ENCODE data around the gene AHCYL2. TPM values are rescaled to one million over a fixed set of nuclear protein-coding genes. Genes with fewer than 3 reads are reported as not detected.
"Not testable (repeated sequence)": the region's sequence is repeated elsewhere in the genome, so short reads cannot be mapped to it uniquely, and the experiment has no call there.

The AHCYL2 gene
- total and polyA plus RNA-seq, 2 donors, result 9.0 to 20.3 TPM

DNA sequence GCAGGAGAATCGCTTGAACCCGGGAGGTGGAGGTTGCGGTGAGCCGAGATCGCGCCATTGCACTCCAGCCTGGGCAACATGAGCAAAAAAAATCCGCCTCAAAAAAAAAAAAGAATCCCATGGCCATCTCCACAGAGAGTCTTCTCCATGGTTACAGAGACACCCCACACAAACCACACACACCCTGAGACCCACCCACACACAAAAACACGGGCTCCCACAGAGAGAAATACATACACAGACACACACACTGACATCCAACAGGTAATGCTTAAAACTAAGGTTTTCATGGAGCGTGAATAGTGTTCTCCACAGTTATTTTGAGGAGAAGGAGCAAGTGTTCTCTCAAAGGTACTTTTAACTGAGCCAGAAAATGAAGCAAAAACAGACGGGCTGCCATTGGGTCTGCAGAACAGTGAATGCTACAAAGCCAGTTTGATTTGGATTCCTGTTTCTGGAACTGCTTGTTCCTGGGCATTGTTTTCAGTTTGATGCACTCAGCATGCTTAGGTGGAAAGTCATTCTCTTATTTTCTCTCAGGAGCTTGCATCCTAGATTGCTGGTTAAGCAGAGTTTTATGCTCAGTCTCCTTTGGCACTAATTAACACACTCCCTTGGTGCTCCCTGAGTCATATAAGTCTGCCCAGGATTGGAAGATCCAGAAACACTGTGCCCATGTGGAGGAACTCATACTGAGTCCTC is 15.4 kb downstream of the AHCYL2 start:
- Histone ChIP-seq H3K4me3 (ENCODE audit: low read depth, low read length) (no peak overlapping the region), H3K36me3 (ENCODE audit: insufficient read depth) (no peaks in the 10 kb centered on the region), H3K27ac (ENCODE audit: low read depth) (no peak overlapping the region), H3K4me1 (ENCODE audit: insufficient read depth) (peaks cover 2% of the 10 kb centered on the region)
- no peak for DNase-seq (ENCODE audit: extremely low spot score)
- WGBS, result 91% methylated on average over 10 of the region's 10 CpGs

DNA sequence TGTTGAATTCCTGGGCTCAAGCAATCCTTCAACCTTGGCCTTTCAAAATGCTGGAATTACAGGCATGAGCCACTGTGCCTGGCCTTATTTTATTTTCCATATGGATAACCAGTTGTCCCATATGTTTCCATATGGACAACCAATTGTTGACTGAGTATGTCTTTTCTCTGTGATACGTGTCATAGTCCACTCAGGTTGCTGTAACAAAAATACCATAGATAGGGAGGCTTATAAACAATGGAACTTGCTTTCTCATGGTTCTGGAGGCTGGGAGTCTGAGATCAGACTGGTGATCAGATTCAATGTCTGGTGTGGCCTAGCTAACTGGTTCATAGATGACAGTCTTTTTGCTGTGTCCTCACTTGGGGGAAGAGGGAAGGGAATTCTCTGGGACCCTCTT is 19.4 kb downstream of the AHCYL2 start:
- DNase-seq (ENCODE audit: extremely low spot score), result no peak
- 98% methylated on average over 1 of the region's 1 CpG for WGBS
- Histone ChIP-seq H3K36me3 (ENCODE audit: insufficient read depth) (peaks cover 2% of the 10 kb centered on the region), H3K4me1 (ENCODE audit: insufficient read depth) (no peaks in the 10 kb centered on the region), H3K27ac (ENCODE audit: low read depth) (no peak overlapping the region), H3K4me3 (ENCODE audit: low read depth, low read length) (no peak overlapping the region)

DNA sequence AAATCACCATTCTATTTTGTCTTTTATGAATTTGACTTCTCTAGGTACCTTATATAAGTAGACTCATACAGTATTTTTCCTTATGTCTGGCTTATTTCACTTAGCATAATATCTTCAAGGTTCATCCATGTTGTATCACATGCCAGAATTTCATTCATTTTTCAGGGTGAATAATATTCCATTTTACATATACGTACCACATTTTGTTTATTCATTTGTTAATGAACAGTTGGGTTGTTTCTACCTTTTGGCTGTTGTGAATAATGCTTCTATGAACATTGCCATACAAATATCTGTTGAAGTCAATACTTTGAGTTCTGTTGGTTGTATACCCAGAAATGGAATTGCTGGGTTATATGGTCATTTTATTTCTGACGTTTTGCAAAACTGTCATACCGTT is 20.7 kb downstream of the AHCYL2 start:
- no peaks in the 10 kb centered on the region for H3K4me1 ChIP-seq (ENCODE audit: insufficient read depth)
- H3K4me3 ChIP-seq (ENCODE audit: low read depth, low read length), result no peak overlapping the region
- WGBS, result 79% methylated on average over 3 of the region's 3 CpGs
- no peak for DNase-seq (ENCODE audit: extremely low spot score)
- peaks cover 2% of the 10 kb centered on the region for H3K36me3 ChIP-seq (ENCODE audit: insufficient read depth)
- no peak overlapping the region for H3K27ac ChIP-seq (ENCODE audit: low read depth)

DNA sequence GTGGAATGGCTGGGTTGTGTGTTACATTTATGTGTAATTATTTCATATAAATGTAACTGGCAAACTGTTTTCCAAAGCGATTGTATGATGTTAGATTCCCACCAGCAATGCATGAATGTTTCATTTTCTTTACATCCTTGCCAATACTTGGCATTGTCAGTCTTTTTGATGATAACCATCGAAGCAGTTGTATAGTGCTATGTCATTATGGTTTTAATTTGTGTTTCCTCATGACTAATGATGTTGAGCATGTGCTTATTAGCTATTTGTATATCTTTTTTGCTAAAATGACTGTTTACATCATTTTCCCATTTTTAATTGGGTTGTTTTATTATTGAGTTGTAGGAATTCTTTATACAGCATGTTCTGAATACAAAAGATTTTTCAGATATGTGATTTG is 22.3 kb downstream of the AHCYL2 start:
- no peak overlapping the region for H3K27ac ChIP-seq (ENCODE audit: low read depth)
- no peak for DNase-seq (ENCODE audit: extremely low spot score)
- H3K4me1 ChIP-seq (ENCODE audit: insufficient read depth), result no peaks in the 10 kb centered on the region
- peaks cover 2% of the 10 kb centered on the region for H3K36me3 ChIP-seq (ENCODE audit: insufficient read depth)
- 85% methylated on average over 2 of the region's 2 CpGs for WGBS
- no peak overlapping the region for H3K4me3 ChIP-seq (ENCODE audit: low read depth, low read length)

DNA sequence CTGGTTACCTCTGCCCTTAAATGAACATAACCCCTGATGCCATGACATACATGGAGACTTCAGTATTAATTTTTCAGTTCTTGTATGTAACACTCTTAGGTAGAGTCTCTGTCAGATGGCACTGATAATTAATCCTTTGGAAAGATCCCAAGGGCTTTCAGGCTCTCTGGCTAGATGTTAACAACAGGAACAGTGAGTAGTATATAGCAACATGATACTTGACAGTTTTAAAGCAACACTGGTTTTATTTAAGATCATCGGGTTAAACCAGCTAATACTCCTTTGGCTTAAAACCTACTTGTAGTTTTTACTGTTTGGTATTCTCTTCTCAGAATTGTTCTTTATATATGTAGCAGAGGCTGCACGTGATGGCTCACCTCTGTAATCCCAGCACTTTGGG is 27.3 kb downstream of the AHCYL2 start:
- WGBS, result 27% methylated on average over 2 of the region's 2 CpGs

DNA sequence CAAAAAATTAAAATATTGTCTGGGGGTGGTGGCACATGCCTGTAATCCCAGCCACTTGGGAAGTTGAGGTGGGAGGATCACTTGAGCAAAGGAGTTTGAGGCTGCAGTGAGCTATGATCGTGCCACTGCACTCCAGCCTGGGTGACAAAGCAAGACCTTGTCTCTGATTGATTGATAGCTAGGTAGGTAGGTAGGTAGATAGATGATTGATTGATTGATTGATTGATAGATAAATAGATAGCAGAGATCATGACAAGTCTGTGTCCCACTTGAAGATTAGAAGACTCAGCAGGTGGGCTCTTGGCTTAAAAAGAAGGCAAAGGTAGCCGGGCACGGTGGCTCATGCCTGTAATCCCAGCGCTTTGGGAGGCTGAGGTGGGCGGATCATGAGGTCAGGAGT is 27.8 kb downstream of the AHCYL2 start:
- 93% methylated on average over 5 of the region's 5 CpGs for WGBS
- not testable (repeated sequence) for DNase-seq (ENCODE audit: extremely low spot score); H3K27ac ChIP-seq (ENCODE audit: low read depth); H3K4me1 ChIP-seq (ENCODE audit: insufficient read depth); H3K36me3 ChIP-seq (ENCODE audit: insufficient read depth); H3K4me3 ChIP-seq (ENCODE audit: low read depth, low read length)

More for the DNA sequence above, 27.3 kb downstream of the AHCYL2 start:
- Histone ChIP-seq H3K27ac (ENCODE audit: low read depth) (no peak overlapping the region), H3K36me3 (ENCODE audit: insufficient read depth) (peaks cover 2% of the 10 kb centered on the region), H3K4me3 (ENCODE audit: low read depth, low read length) (no peak overlapping the region), H3K4me1 (ENCODE audit: insufficient read depth) (no peaks in the 10 kb centered on the region)
- DNase-seq (ENCODE audit: extremely low spot score), result no peak

DNA sequence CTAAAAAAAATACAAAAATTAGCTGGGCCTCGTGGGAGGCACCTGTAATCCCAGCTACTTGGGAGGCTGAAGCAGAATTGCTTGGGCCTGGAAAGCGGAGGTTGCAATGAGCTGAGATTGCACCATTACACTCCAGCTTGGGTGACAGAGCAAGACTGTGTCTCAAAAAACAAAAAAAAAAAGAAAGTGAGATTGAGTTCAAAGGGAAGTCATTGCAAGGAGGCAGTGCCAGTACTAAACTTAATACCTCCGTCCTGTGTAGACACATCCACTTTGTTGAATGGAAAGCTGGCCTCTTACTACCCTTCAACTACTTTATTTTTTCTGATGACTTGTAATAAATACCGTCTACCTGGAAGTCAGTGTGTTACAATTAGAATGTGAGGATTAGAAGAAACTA is 31.0 kb downstream of the AHCYL2 start:
- WGBS, result 94% methylated on average over 4 of the region's 4 CpGs
- H3K36me3 ChIP-seq (ENCODE audit: insufficient read depth), result no peaks in the 10 kb centered on the region
- H3K4me3 ChIP-seq (ENCODE audit: low read depth, low read length), result no peak overlapping the region
- no peak for DNase-seq (ENCODE audit: extremely low spot score)
- H3K27ac ChIP-seq (ENCODE audit: low read depth), result no peak overlapping the region
- no peaks in the 10 kb centered on the region for H3K4me1 ChIP-seq (ENCODE audit: insufficient read depth)

DNA sequence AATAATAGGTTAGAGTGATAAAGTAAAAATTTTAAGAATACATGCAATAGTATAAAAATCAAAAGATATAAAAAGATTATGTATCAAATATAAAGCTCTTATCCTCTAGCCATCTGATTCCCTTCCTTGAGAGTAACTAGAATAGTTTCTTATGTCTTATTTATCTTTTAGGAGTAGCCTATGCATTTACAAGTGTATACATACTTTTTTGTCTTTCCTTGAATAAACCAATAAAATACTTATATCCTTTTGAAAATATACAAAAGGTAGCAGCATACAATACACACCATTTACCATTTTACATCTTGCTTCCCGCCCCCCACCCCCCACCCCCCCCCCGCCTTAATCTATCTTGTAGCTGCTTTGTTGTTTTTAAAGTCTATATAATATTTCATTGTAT is 31.4 kb downstream of the AHCYL2 start:
- no peak for DNase-seq (ENCODE audit: extremely low spot score)
- WGBS, result 92% methylated on average over 2 of the region's 2 CpGs
- no peak overlapping the region for H3K27ac ChIP-seq (ENCODE audit: low read depth)

DNA sequence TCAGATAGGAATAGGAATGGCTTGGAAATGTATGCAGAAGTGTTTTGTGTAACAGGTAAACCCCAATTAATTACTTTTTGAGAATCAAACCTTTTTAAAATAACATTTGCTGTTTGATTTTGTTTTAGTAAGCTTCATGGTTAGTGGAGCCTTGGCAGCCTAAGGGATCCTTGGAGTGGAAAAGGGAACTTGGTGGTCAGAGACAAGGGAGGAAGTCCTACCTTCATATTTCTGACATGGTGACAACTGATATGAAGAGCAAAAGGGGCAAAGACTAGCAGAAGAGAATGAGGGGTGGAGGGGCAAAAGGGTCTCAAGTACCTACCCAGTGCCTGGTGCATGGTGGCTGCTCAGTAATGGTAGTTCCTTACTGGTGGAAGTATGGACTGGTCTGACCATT is 32.3 kb downstream of the AHCYL2 start:
- H3K4me1 ChIP-seq (ENCODE audit: insufficient read depth), result no peaks in the 10 kb centered on the region
- no peak overlapping the region for H3K27ac ChIP-seq (ENCODE audit: low read depth)
- no peak for DNase-seq (ENCODE audit: extremely low spot score)
- H3K4me3 ChIP-seq (ENCODE audit: low read depth, low read length), result no peak overlapping the region
- H3K36me3 ChIP-seq (ENCODE audit: insufficient read depth), result no peaks in the 10 kb centered on the region

More for the DNA sequence above, 31.4 kb downstream of the AHCYL2 start:
- Histone ChIP-seq H3K36me3 (ENCODE audit: insufficient read depth) (no peaks in the 10 kb centered on the region), H3K4me3 (ENCODE audit: low read depth, low read length) (no peak overlapping the region), H3K4me1 (ENCODE audit: insufficient read depth) (no peaks in the 10 kb centered on the region)

DNA sequence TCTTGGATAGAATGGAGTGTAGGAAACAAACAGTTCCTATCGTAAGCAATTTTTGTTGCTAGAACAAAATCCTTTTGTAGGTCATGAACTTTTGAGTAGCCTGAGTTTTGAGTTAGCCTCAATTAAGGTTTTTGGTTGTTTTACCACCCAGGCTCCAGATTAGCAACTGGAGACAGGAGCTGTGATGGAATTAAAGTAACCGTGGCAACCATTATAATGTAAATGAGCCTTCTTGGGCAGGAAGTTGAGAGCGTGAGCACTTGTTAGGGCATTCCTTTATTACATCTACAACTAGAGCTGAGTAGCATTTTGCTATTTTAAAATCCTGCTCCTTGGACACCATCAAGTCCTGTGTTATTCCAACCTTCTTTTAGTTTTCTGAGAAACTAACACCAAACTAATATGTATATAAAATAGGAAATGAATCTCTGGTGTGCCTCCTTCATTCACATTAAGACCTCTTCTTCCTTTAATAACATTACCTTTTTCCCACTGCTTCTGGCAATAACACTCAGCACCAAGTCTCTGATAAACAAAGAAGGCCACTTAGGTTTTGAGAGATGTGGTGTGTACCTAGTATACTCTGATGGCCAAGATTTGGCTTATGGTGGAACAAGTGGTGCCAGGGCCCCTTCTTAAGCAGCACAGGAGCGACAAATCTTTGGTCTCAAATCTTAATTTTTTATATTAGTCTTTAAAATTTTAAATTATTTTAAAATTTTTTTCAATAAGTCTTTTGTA is 34.0 kb downstream of the AHCYL2 start:
- no peak for DNase-seq (ENCODE audit: extremely low spot score)
- Histone ChIP-seq H3K4me1 (ENCODE audit: insufficient read depth) (no peaks in the 10 kb centered on the region), H3K4me3 (ENCODE audit: low read depth, low read length) (no peak overlapping the region), H3K27ac (ENCODE audit: low read depth) (no peak overlapping the region), H3K36me3 (ENCODE audit: insufficient read depth) (no peaks in the 10 kb centered on the region)
- 74% methylated on average over 4 of the region's 4 CpGs for WGBS

DNA sequence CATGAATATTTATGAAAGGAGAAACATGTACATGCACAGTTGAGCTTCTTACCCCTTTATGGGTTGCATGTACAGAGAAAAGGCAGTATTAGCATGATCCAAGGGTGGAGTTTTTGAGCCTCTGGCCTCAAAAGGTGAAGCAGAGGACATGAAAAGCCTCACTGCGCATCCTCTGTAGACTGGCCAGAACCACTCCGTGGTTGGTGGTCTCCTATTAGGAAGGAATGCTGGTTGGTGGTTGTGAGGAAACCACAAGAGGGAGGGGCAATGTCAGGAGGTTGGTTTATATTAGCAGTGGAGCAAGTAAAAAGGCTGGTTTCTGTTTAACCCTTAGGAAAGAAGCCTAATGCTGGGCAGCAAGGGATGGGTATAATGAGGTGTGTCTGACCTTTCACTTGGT is 37.5 kb downstream of the AHCYL2 start:
- Histone ChIP-seq H3K4me1 (ENCODE audit: insufficient read depth) (no peaks in the 10 kb centered on the region), H3K4me3 (ENCODE audit: low read depth, low read length) (no peak overlapping the region), H3K27ac (ENCODE audit: low read depth) (no peak overlapping the region), H3K36me3 (ENCODE audit: insufficient read depth) (no peaks in the 10 kb centered on the region)
- DNase-seq (ENCODE audit: extremely low spot score), result no peak
- WGBS, result 74% methylated on average over 2 of the region's 2 CpGs

DNA sequence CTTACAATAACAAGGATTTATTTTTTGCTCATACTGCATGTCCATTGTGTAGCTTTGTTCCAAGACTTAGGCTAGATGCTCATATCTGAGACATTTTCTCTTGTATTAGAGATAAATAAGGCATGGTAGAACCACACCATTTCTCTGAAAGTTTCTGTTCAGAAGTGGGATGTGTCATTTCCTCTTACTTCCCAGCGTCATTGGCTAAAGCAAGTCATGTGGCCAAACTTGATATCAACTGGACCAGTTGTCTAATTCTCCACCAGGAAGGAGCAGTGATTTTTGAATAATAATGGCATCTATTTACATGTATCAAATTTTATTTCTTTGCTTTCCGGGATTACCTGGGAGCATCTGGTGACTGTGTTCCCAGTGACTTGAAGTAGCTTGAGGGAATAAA is 38.3 kb downstream of the AHCYL2 start:
- 94% methylated on average over 2 of the region's 2 CpGs for WGBS
- H3K36me3 ChIP-seq (ENCODE audit: insufficient read depth), result no peaks in the 10 kb centered on the region
- H3K4me1 ChIP-seq (ENCODE audit: insufficient read depth), result no peaks in the 10 kb centered on the region

DNA sequence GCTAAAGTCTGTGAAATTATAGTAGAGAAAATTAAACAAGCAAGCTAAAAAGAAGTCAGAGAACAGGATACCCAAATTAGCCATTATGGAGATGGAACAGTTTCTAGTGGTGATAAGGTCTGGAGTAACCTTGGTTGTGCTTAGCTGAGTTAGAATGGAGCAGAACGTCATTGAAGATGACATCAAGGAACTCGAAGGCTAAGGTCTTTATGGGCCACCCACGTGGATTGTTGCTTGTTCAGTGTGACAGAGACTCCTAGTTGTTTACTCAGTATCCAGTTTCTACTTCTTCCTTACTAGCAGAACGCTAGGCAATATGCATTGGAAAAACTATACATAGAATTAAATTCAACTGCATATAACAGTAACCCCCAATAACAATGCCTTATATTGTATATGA is 39.7 kb downstream of the AHCYL2 start:
- DNase-seq (ENCODE audit: extremely low spot score), result no peak
- no peaks in the 10 kb centered on the region for H3K36me3 ChIP-seq (ENCODE audit: insufficient read depth)
- H3K4me1 ChIP-seq (ENCODE audit: insufficient read depth), result no peaks in the 10 kb centered on the region
- WGBS, result 62% methylated on average over 4 of the region's 4 CpGs
- H3K27ac ChIP-seq (ENCODE audit: low read depth), result no peak overlapping the region
- no peak overlapping the region for H3K4me3 ChIP-seq (ENCODE audit: low read depth, low read length)

More for the DNA sequence above, 38.3 kb downstream of the AHCYL2 start:
- Histone ChIP-seq H3K27ac (ENCODE audit: low read depth) (no peak overlapping the region), H3K4me3 (ENCODE audit: low read depth, low read length) (no peak overlapping the region)
- no peak for DNase-seq (ENCODE audit: extremely low spot score)

DNA sequence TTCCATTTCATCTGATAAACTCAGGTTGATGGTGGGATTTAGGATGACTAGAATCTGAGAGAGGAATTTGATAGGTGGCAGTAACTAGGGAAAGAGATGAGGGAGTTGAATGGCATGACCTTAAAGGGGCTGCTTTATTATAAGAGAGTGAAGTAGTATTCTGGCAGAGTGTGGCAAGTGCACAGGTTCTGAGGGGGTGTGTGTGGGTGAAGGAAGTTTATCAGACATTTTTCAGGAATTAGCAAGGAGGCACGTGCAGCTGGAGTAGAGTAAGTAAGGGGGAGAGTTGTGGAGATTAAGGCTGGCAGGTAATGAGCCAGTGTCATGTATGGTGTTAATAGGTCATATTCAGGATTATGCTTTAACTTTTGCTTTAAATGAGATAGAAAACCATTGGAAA is 40.5 kb downstream of the AHCYL2 start:
- no peak for DNase-seq (ENCODE audit: extremely low spot score)
- Histone ChIP-seq H3K36me3 (ENCODE audit: insufficient read depth) (no peaks in the 10 kb centered on the region), H3K4me3 (ENCODE audit: low read depth, low read length) (no peak overlapping the region), H3K27ac (ENCODE audit: low read depth) (no peak overlapping the region), H3K4me1 (ENCODE audit: insufficient read depth) (no peaks in the 10 kb centered on the region)
- 67% methylated on average over 1 of the region's 1 CpG for WGBS
